MM.1S (cell line): ENCODE data around the gene GAREM1.

ENCODE experiments used
- DNase-seq: peaks from one replicate; pipeline ENCODE4 v3.0.0-alpha.2; 2015
- H2AFZ ChIP-seq: fragments of 300-600 bp; sonication (generic); 2 replicates; pipeline ENCODE4 v1.6.0; 2016; ENCODE audit warnings: antibody characterized with exemption, low read length
- H3F3A ChIP-seq: fragments of 300-600 bp; sonication (generic); 2 replicates; pipeline ENCODE4 v1.6.1; 2016; ENCODE audit warnings: mild to moderate bottlenecking, antibody characterized with exemption, low read length, moderate library complexity, mixed read lengths; ENCODE audit not compliant: insufficient read depth
- H3K27ac ChIP-seq: fragments of 300-600 bp; sonication (generic); 2 replicates; pipeline ENCODE4 v1.5.1; 2016; ENCODE audit warnings: mild to moderate bottlenecking, low read length
- H3K27me3 ChIP-seq: fragments of 300-600 bp; sonication (generic); replicated peaks from 2 replicates; pipeline ENCODE4 v1.6.0; 2016; ENCODE audit warnings: low read length; ENCODE audit not compliant: insufficient read depth
- H3K36me3 ChIP-seq: fragments of 300-600 bp; sonication (generic); replicated peaks from 2 replicates; pipeline ENCODE4 v1.6.1; 2016; ENCODE audit warnings: mild to moderate bottlenecking, low read length, mixed read lengths; ENCODE audit not compliant: insufficient read depth
- H3K4me1 ChIP-seq: fragments of 300-600 bp; sonication (generic); 2 replicates; pipeline ENCODE4 v1.6.1; 2016; ENCODE audit warnings: low read length, mixed read lengths
- H3K4me2 ChIP-seq: fragments of 300-600 bp; sonication (generic); 2 replicates; pipeline ENCODE4 v1.6.0; 2016; ENCODE audit warnings: low read depth, low read length
- H3K4me3 ChIP-seq: fragments of 300-600 bp; sonication (generic); 2 replicates; pipeline ENCODE4 v1.5.1; 2016; ENCODE audit warnings: low read length, mixed read lengths
- H3K79me2 ChIP-seq: fragments of 300-600 bp; sonication (generic); 2 replicates; pipeline ENCODE4 v1.6.1; 2016; ENCODE audit warnings: mixed run types, low read length, mixed read lengths
- H3K9ac ChIP-seq: fragments of 300-600 bp; sonication (generic); 2 replicates; pipeline ENCODE4 v1.6.1; 2016; ENCODE audit warnings: low read length, mixed read lengths
- H3K9me2 ChIP-seq: fragments of 300-600 bp; sonication (generic); replicated peaks from 2 replicates; pipeline ENCODE4 v1.6.1; 2016; ENCODE audit warnings: mild to moderate bottlenecking, low read length, mixed read lengths; ENCODE audit not compliant: insufficient read depth
- H3K9me3 ChIP-seq: fragments of 300-600 bp; sonication (generic); replicated peaks from 2 replicates; pipeline ENCODE4 v1.6.1; 2016; ENCODE audit warnings: mild to moderate bottlenecking, low read length, mixed read lengths; ENCODE audit not compliant: insufficient read depth
- H4K20me1 ChIP-seq: fragments of 300-600 bp; sonication (generic); 2 replicates; pipeline ENCODE4 v1.6.1; 2016; ENCODE audit warnings: mild to moderate bottlenecking, low read length, moderate library complexity, mixed read lengths; ENCODE audit not compliant: insufficient read depth
- EZH2 ChIP-seq: fragments of 300-600 bp; sonication (generic); optimal IDR thresholded peaks from 2 replicates; pipeline ENCODE3; 2017; ENCODE audit warnings: low read depth, mild to moderate bottlenecking, antibody characterized with exemption, low read length, mixed read lengths
- EZH2phosphoT487 ChIP-seq: fragments of 300-600 bp; sonication (generic); IDR thresholded peaks from 2 replicates; pipeline ENCODE4 v1.6.1; 2018; ENCODE audit warnings: antibody characterized with exemption, low read length
- TF ChIP-seq, protein P1 (sequence below): fragments of 300-600 bp; sonication (generic); IDR thresholded peaks from 2 replicates; pipeline ENCODE4 v1.5.1; 2016; ENCODE audit warnings: antibody characterized with exemption, low read length, mixed read lengths

GAREM1 gene

GRCh38 chr18:32332708-32333107 is 138.0 kb downstream of the GAREM1 start:
- no peaks in the 10 kb centered on the region for H3K27me3 ChIP-seq
- H3K27ac ChIP-seq: no peak overlapping the region
- H3K79me2 ChIP-seq: no peaks in the 10 kb centered on the region
- no peak overlapping the region for H3K4me3 ChIP-seq
- no peaks in the 10 kb centered on the region for H3K9me3 ChIP-seq
- H3K9ac ChIP-seq: no peak overlapping the region
- no peak for DNase-seq
- H3K36me3 ChIP-seq: no peaks in the 10 kb centered on the region
- no peaks in the 10 kb centered on the region for H4K20me1 ChIP-seq
- no peak overlapping the region for H2AFZ ChIP-seq
- H3F3A ChIP-seq: no peaks in the 10 kb centered on the region
- H3K4me2 ChIP-seq: no peak overlapping the region
- TF ChIP-seq EZH2phosphoT487: no peak
- no peak for TF ChIP-seq EZH2
- TF ChIP-seq, protein P1, sequence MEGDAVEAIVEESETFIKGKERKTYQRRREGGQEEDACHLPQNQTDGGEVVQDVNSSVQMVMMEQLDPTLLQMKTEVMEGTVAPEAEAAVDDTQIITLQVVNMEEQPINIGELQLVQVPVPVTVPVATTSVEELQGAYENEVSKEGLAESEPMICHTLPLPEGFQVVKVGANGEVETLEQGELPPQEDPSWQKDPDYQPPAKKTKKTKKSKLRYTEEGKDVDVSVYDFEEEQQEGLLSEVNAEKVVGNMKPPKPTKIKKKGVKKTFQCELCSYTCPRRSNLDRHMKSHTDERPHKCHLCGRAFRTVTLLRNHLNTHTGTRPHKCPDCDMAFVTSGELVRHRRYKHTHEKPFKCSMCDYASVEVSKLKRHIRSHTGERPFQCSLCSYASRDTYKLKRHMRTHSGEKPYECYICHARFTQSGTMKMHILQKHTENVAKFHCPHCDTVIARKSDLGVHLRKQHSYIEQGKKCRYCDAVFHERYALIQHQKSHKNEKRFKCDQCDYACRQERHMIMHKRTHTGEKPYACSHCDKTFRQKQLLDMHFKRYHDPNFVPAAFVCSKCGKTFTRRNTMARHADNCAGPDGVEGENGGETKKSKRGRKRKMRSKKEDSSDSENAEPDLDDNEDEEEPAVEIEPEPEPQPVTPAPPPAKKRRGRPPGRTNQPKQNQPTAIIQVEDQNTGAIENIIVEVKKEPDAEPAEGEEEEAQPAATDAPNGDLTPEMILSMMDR: no peak
- H3K4me1 ChIP-seq: no peaks in the 10 kb centered on the region
- H3K9me2 ChIP-seq: no peaks in the 10 kb centered on the region

DNA sequence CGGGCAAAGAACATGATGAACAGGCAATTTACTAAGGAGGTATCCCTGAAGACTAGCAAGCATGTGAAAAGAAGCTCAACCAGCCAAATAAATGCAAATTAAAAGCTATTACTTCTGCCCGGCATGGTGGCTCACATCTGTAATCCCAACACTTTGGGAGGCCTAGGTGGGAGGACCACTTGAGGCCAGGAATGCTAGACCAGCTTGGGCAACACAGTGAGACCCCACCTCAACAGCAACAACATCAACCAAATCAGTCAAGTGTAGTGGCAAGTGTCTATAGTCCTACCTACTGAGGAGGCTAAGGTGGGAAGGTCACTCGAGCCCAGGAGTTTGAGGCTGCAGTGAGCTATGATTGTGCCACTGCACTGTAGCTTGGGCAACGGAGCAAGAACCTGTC is 141.7 kb downstream of the GAREM1 start:
- no peaks in the 10 kb centered on the region for H3K27me3 ChIP-seq

GRCh38 chr18:32328379-32328778 is 142.3 kb downstream of the GAREM1 start:
- H3K27ac ChIP-seq: no peak overlapping the region
- H4K20me1 ChIP-seq: no peaks in the 10 kb centered on the region
- no peaks in the 10 kb centered on the region for H3K9me2 ChIP-seq
- no peaks in the 10 kb centered on the region for H3K79me2 ChIP-seq
- H3K4me3 ChIP-seq: no peak overlapping the region
- no peaks in the 10 kb centered on the region for H3K4me1 ChIP-seq
- H3F3A ChIP-seq: no peaks in the 10 kb centered on the region
- TF ChIP-seq, protein P1: no peak
- TF ChIP-seq EZH2 (no peak), EZH2phosphoT487 (no peak)
- DNase-seq: no peak
- no peak overlapping the region for H2AFZ ChIP-seq
- H3K27me3 ChIP-seq: no peaks in the 10 kb centered on the region
- no peaks in the 10 kb centered on the region for H3K36me3 ChIP-seq
- no peak overlapping the region for H3K9ac ChIP-seq
- H3K4me2 ChIP-seq: no peak overlapping the region
- no peaks in the 10 kb centered on the region for H3K9me3 ChIP-seq

More for the DNA sequence above, 141.7 kb downstream of the GAREM1 start:
- H2AFZ ChIP-seq: no peak overlapping the region
- no peak overlapping the region for H3K9ac ChIP-seq
- no peak for DNase-seq
- H3K4me3 ChIP-seq: no peak overlapping the region
- no peaks in the 10 kb centered on the region for H3K4me1 ChIP-seq
- no peaks in the 10 kb centered on the region for H3K9me2 ChIP-seq
- H3F3A ChIP-seq: no peaks in the 10 kb centered on the region
- TF ChIP-seq EZH2phosphoT487 (no peak), EZH2 (no peak)
- TF ChIP-seq, protein P1: no peak
- no peak overlapping the region for H3K4me2 ChIP-seq
- H3K9me3 ChIP-seq: no peaks in the 10 kb centered on the region
- H3K27ac ChIP-seq: no peak overlapping the region
- no peaks in the 10 kb centered on the region for H3K79me2 ChIP-seq
- no peaks in the 10 kb centered on the region for H4K20me1 ChIP-seq
- H3K36me3 ChIP-seq: no peaks in the 10 kb centered on the region
